HG02884 (cell line): ENCODE measurements around the gene NRXN3.

ENCODE experiments used
- ATAC-seq: cut with Tn5 transposase; IDR thresholded peaks from one replicate; pipeline ENCODE4 v1.9.1; 2021; ENCODE audit warnings: mild to moderate bottlenecking, moderate library complexity; ENCODE audit not compliant: unreplicated experiment

Gene NRXN3

DNA sequence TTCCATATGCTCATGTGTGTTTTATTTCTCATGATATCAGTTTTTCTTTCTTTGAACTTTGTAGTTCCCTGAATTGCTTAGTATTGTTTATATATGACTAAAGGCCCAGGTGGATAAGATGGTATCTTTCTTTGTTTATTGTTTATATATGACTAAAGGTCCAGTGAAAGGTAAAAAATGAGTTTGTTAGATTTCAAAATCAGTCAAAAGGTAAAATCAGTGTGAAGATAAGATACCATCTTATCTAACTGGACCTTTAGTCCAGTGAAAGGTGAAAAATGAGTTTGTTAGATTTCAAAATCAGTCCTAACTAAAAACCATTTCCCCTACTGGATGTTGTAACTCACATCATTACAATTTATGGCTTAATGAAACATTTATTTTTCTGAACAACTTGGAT, 1150.9 kb downstream of the NRXN3 start:
- ATAC-seq = no peak

DNA sequence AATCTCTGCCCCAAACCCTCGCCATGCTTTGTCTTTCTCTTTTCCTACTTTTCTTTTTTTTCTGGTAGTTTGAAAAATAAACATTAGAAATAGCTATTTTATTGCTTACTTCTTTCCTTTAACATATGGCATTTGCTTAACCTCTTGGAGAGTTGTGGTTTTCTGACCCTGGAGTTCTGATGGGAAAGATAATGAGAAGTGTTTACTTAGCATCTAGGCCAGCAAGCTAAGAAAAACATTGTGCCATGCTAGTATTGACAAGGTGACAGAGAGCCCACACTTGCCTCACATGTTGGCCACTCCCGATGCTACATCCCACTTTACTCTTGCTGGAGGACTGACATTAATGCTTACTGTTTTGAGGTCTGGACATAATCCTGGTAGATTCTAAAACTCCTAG, 1154.9 kb downstream of the NRXN3 start:
- ATAC-seq = no peak

DNA sequence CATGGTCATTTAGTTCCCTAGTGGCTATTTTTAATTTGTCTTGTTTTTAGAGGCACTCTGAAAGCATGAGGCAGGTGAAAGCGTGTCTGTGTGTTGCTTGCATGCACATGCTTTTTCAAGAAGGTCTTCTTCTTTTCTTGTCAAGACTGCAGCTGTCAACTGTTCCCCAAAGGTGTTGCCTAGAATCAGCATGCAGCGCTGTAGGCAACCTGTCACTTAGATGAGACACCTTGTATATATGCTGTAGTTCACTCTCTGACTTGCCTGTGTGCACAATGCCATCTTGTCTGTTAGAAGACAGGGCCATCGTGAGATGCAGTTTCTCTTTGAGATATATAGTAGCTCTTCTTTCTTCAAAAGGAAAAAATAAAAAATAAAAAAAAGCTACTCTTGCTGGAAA, 1155.4 kb downstream of the NRXN3 start:
- no peak for ATAC-seq

DNA sequence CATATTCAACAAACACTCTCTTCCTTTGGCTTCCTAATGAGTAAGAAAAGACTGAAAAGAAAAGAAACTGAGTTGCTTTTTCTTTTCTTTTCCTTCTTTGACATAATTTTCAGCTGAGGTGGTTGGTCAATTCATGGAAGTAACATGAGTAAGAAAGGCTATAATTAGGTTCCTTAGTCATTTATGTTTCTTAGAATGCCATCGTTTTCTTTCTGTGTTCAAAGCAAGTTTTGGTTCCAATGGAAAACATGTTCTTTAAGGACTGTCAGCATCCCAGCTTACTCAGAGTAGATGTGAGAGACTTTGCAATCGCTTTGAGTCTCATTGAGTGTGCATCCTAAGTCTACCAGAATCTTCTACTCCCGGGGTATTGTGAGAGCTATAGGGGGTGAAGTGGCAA, 1158.7 kb downstream of the NRXN3 start:
- ATAC-seq = no peak

DNA sequence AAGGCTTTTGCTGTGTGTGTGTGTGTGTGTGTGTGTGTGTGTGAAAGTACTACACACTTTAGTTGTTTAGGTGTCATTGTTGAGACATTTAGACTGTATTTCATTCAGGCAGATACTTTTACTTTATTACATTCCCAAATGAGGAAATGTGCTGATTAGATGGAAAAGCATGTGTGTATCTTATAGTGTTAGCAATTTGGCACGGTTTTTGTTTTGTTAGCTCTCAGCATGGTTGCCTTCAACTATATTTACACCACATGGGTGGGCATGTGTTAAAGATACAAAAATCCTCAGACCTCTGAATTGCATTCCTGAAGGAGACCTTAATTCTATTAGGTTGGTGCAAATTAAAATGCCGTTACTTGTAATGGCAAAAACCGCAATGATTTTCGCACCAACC, 1161.7 kb downstream of the NRXN3 start:
- ATAC-seq = no peak

DNA sequence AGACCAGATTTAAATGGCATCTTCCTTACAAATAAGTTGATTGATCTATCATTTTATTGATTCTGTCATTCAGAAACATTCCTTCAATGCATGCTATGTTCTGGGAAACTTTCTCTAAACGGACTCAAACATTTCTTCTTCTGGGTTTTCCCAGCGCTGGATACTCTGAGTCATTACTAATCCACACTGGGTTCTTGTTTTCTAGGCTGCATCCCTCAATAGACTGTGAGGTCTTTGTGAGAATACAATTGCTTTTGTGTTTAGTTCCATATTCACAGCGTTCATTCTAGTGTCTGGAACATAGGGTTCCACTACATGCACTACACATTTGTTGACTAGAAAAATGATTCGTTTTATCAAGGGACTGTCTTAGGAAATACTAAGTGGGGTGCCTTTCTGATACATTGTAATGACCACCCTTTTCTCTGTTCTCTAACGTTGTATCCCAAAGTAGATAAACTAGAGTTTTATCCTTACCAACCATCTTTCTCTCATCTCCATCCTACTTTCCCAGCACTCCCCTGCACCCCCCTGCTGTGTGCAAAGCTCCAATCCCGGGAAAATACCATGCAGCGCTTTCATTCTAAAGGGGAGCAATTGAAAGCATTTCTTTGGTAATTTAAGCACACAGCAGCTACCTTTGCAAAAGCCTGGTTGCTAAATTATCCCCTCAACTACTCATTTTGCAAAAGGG, 1162.5 kb downstream of the NRXN3 start:
- no peak for ATAC-seq

DNA sequence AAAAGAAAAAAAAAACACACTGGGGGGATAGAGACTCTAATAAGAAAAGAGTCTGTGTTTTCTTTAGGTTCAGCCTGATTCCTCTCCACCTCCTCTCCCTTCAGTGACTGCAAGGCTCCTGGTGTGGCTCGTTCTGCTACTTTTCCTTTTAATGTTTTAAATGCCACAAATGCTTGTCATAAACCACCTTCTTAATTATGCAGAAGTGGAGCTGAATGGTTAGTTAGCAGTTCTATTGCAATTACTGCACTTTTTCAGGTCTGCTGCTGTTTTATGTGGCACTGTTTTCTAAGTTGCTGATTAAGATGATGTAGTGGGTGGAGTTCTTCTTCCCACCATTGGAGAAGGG, 1163.0 kb downstream of the NRXN3 start:
- no peak for ATAC-seq

DNA sequence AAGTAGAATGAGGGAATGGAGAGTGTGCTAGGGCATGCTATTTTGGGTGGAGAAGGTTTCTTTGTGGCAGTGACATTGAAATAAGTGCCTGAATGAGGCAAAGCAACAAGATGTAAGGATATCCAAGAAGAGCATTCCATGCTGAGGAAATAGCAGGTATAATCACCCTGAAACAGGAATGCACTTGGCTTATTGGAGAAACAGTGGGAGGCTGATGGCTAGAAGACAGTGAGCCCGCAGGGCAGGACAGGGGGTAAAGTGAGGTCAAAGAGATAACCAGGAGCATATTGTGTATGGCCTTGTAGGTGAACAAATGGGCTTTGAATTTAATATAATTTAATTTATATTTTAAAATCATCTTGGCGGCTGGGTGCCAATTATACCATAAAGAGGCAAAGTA, 1164.1 kb downstream of the NRXN3 start:
- ATAC-seq = no peak

DNA sequence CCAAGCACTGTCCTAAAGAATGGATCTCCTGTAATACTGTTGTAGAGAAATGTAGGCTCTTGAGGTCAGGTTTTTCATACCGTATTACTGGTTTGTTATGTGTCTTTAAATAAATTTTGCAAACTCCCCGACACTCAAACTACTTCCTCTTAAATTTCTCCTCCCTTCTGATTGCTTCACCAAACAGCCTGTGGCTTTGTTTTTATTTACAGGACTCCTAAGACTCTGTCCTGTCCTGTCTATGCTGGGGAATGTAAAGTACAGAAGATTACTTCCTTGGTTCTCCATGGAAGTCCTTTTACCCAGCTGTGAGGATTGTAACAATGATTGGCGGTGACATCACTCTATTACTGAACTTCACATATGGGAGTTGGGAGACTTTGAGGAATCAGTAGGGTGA, 1167.6 kb downstream of the NRXN3 start:
- no peak for ATAC-seq

DNA sequence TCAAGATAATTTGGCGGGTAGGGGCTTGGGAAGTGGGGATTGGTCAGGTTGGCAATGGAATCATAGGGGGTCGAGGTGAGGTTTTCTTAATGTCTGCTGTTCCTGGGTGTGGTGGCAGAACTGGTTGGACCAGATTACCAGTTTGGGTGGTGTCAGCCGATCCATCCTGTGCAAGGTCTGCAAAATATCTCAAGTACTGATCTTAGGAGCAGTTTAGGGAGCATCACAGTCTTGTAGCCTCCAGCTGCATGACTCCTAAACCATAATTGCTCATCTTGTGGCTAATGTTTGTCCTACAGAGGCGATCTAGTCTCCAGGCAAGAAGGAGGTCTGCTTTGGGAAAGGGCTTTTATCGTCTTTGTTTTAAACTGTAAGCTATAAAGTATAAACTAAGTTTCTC, 1172.8 kb downstream of the NRXN3 start:
- ATAC-seq = no peak

DNA sequence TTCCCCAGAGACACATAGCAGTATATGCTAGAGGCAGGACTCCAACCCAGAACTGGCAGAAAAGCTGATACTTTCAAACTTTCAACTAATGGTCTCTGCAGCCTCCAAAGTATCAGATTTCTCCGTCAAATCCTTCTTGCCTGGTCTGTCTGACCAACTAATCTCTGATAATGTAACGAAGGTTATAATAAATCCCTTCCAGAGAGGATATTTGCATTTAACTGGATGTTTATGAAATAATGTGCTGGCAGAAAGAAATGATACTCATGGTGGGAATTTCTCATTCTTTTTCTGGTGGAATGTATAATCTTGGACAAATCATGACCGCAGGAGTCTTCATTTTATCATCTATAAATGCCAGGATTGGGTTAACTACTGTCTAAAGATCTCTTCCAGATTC, 1180.8 kb downstream of the NRXN3 start:
- no peak for ATAC-seq

DNA sequence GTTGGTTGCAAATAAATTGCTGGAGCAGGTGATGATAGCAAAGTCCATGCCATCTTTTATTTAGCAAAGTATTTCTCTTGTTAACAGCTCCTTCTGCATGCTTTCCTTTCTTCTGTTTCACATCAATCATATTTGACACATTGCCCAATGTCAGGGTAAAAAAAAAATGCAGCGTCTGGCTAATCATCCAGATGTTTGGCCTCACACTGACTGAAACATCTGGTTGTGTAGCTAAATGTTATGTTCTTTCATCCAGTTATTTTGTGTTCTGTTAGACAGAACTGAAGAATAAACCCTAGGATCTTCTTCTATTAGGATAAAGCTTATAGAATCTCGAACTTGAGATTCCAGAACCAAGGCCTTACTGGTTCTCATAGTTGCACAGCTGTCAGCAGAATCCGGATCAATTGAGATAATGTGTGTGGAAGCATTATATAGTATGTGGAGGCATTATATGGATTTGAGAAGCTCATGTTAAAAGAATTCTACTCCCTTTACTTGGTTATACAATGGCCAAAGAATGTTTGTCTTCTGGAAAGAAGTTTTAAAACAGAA, 1182.0 kb downstream of the NRXN3 start:
- ATAC-seq = no peak

DNA sequence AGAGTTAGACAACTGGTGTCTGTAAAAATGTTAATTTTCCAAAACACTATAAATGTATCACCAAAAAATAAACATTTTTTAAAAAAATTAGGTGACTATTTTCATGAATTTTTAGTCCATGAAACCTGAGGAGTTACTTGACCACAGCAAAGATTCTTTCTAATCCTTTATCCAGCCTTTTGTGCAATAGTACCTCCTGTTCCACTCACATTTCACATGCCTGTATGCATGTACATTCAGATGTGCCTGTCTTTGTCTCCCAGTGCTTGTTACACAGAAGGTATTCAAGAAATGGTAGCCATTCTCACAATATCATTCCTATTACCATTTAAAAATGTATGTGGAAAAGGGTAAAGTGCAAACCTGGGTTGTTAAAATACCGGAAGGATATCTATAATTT, 1184.2 kb downstream of the NRXN3 start:
- ATAC-seq = no peak

DNA sequence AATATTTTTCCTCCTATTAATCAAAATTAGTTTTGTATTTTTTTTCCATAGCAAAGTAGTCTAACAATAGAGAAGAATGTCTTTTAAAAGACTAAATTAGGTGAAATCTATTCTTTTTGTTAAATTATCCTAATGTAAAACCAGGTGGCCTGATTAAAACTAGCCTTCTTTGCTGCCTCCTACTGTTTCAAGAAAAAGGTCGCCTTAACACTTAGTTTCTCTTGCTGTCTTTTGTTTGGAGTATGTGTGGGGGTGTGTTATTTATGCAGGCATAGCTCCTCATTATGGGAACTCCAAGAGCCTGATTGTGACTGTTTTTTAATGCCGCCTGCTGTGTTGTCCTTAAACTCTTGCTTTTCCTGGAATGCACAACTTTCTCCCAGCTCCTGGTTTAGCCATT, 1185.9 kb downstream of the NRXN3 start:
- no peak for ATAC-seq

DNA sequence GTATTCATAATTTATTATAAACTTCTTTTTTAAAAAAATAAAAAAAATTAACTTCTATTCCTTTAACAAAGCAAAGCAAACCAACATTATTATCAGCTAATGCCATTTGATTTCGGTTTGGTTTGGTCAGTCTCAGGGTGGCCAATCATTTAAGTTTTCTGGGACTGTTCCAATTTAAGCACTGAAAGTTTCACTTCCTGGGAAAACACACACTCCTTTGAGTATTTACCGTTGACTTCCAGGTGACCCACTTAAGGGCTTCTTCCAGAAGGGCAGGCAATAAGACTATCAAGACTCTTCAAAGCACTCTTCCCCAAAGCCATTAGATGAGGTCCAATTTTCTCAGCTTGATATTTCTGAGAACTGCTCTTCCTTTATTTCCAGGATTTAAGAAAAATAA, 1187.1 kb downstream of the NRXN3 start:
- no peak for ATAC-seq

DNA sequence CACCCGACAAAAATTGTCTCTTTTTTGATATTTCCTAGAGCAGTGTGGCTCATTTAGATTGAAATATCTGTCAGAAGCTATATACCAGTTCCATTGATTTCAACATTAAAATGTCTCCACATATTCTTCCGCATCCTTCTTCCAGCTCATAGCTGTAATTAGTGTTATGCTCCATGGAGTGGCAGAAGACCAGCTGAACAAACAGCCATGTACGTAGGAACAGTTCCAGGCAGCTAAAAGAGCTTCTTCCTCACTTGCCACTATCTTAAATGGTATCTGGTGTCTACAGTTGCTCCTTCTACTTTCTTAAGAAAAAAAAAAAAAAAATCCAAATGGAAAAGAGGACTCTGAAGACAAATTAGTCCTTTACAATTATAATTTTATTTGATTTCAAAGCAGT, 1193.1 kb downstream of the NRXN3 start:
- no peak for ATAC-seq

DNA sequence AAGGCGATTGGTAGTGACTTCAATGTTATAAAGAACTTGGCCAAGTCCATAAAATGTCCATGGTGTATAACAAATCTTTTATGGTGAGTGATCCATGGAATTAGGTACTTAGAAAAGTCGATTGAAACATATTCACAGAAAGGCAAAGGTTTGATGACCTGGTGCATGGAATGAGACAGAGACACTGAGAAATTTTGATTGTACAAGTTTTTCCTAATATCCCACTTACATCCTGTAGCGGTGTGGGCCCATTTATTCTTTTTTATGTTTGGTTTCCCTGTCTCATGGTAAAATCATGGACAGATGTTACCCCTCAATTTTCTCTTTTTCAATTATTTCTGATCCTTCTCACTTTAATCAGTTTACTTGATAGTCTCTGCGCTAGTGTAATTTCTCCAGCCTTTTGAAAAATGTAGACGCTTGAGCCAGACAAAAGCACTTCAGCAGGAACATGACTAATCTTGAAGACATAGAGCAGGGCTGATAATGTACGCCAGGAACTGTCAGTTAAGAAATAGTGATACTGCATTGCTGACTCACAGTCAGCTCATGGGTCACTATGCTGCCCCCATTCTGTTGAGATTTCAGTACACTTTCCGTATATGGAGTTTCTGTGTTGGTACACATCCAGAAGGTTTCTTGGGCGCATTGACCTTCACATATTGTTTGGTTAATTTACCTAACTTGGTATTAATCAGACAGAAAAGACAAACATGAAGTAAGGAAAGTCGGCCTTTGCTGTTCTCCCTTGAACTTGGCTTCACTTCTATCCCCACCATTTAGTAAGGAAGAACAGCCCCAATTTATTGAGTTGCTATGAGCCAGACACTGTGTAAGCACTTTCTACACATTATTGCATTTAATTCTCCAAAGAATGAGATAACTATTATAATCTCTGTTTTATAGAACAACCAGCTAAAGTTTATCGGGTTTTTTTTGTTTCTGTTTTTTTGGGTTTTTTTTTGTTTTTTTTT, 1199.5 kb downstream of the NRXN3 start:
- no peak for ATAC-seq

DNA sequence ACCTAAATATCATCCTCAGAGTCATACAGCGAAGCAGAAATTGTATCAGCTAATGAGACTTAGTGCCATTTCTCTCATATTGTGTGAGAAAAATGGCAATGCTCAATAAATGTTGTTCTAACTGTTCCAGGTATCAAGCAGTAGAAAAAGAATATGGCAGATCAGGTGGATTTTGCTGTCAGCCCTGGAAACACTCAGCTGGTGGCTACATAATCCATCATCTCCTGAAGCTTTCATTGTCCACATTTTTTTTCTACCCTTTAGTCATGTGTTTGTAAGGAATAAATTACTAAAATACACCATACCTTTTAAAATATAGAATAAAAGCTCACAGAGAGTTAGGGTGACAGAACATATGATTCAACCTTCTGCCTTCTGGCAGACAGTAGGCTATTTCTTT, 1200.8 kb downstream of the NRXN3 start:
- ATAC-seq = no peak

DNA sequence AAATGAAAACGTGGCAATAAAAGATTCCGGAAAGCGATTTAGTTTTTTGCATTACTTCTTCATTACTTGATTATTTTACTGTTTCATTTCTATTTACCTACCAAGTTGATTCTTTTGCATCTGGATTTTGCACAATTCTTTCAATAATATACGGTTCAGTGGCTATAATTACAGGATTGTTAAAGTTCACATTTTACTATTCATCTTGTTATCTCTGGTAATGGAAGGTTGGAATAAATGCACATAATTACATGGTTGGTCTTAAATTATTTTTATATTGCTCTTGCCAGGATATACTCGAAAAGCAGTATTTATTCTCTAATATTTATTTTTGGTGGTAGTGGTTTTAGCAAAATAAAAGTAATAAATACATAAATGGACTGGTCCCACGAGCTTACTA, 1203.3 kb downstream of the NRXN3 start:
- no peak for ATAC-seq

DNA sequence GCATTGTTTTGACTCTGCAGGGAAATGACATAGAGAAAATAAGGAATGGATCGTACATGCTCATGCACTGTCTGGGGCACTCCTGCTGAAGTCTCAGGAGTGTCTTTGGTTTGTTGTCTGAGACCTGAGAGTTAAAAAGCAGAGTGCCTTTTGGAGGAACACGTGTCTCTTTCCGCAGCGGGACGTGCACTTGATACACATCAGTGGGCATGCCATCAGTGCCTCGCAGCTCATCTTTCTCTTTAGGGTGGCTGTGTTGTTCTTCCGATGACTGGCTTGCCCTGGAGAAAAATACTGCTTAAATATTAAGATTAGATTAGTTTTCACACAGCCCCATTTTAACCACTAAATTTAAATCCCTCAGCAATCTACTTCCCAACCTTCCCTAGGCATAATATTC, 1205.2 kb downstream of the NRXN3 start:
- ATAC-seq = no peak

DNA sequence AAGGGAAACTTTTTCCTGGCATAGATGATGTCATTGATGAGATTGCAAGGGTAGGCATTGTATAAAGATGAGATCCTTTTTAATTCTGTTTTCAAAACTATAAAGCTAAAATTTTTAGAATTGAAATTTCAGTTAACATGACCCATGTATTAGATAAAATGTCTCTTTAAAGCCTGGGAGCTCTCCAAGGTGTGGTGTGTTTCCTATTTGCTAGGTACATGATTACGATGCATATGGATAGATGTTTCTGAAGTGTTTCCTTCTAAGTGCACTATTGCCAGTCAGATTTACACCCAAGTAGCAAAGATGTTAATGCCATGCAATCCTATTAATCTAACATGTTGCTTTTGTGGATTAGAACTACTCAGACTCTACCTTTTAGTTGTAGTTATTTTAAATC, 1206.4 kb downstream of the NRXN3 start:
- ATAC-seq = no peak

DNA sequence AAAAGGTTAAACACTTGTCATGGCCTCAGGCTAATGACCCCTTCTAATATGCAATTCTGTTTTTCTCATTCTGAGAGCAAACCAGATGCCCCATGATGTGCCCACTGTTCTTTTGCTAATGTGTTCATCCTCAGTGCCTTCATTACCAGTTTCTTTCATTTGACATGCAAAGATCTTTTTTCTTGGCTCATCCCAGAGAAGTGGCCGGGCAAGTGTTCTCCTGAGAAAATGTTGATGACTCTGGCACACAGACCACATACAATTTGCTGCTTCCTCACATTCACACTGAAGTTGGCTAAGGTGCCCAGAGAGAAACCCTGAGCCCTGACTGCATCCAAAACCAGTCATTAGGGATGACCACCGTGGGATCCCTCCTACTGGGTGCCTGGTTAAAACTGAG, 1207.8 kb downstream of the NRXN3 start:
- no peak for ATAC-seq
